ENCODE results near the gene KLHDC4. TPM values are rescaled to one million over a fixed set of nuclear protein-coding genes. Genes with fewer than 3 reads are reported as not detected.

The KLHDC4 gene
- total RNA-seq, 1 experiment from 2014 or later = 76.2 TPM

- H3K23ac ChIP-seq (ENCODE audit: insufficient read length, low read depth, low read length) = no peak overlapping the region
- H2BK12ac ChIP-seq (ENCODE audit: insufficient read length, low read depth, low read length) = no peak overlapping the region
- H3K27ac ChIP-seq (ENCODE audit: insufficient read length, low read depth, low read length) = no peak overlapping the region
- H3K4me2 ChIP-seq (ENCODE audit: insufficient read depth, insufficient read length, low read length) = no peak overlapping the region
- no peaks in the 10 kb centered on the region for H3K79me1 ChIP-seq (ENCODE audit: insufficient read depth, low read depth, low read length, poor library complexity, severe bottlenecking)
- no peak overlapping the region; the same call in 1 of the 2 replicates for H3K14ac ChIP-seq (ENCODE audit: insufficient read depth, low read length)
- H3K9me3 Mint-ChIP-seq = no peaks in the 10 kb centered on the region
- H2BK20ac ChIP-seq (ENCODE audit: low read depth, low read length, poor library complexity, severe bottlenecking) = no peak overlapping the region
- H3K9ac ChIP-seq (ENCODE audit: extremely low read depth, insufficient read length, low read length) = no peak overlapping the region
- TF ChIP-seq, protein P1, sequence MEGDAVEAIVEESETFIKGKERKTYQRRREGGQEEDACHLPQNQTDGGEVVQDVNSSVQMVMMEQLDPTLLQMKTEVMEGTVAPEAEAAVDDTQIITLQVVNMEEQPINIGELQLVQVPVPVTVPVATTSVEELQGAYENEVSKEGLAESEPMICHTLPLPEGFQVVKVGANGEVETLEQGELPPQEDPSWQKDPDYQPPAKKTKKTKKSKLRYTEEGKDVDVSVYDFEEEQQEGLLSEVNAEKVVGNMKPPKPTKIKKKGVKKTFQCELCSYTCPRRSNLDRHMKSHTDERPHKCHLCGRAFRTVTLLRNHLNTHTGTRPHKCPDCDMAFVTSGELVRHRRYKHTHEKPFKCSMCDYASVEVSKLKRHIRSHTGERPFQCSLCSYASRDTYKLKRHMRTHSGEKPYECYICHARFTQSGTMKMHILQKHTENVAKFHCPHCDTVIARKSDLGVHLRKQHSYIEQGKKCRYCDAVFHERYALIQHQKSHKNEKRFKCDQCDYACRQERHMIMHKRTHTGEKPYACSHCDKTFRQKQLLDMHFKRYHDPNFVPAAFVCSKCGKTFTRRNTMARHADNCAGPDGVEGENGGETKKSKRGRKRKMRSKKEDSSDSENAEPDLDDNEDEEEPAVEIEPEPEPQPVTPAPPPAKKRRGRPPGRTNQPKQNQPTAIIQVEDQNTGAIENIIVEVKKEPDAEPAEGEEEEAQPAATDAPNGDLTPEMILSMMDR (conservative IDR thresholded peaks at IDR 0.05) = no peak
- no peaks in the 10 kb centered on the region for H3K9me3 ChIP-seq (ENCODE audit: control insufficient read depth, low read depth, low read length)
- peaks cover 4 to 8% (median 4%) of the 10 kb centered on the region in 3 experiments; a peak in 4 of 7 replicates for H3K36me3 Mint-ChIP-seq (ENCODE audit: insufficient read depth in 1 of 3, low read depth in 3 of 3)
- no peak overlapping the region for H2BK120ac ChIP-seq (ENCODE audit: low read depth, low read length, poor library complexity, severe bottlenecking)
- no peak overlapping the region for H3T11ph ChIP-seq (ENCODE audit: low read length)
- no peak overlapping the region for H3K4me3 Mint-ChIP-seq
- H4K8ac ChIP-seq (replicated peaks; ENCODE audit: insufficient read length, low read depth, low read length) = no peak overlapping the region
- H4K20me1 ChIP-seq (ENCODE audit: control insufficient read depth, insufficient read depth, insufficient read length) = no peaks in the 10 kb centered on the region
- no peaks in the 10 kb centered on the region for H3K23me2 ChIP-seq (ENCODE audit: insufficient read length, low read depth, low read length, poor library complexity, severe bottlenecking)
- no peak overlapping the region for H3K18ac ChIP-seq (ENCODE audit: insufficient read length, low read depth, low read length)
- H2AFZ ChIP-seq (ENCODE audit: low read length) = no peak overlapping the region
- no peak overlapping the region for H2BK5ac ChIP-seq (ENCODE audit: insufficient read length, low read length)
- no CpG with 5 or more reads among the region's 19 CpGs for WGBS (ENCODE audit: extremely low coverage, insufficient read length, low lambda C conversion rate)
- DNase-seq = no peak
- no peak overlapping the region for H4K5ac ChIP-seq (ENCODE audit: insufficient read length, low read depth, low read length)
- no peaks in the 10 kb centered on the region for H3K79me2 ChIP-seq (ENCODE audit: insufficient read depth, low read length)
- peaks cover 0 to 3% of the 10 kb centered on the region in 2 experiments; a peak in 1 of 4 replicates for H3K4me1 Mint-ChIP-seq
- H3K4me1 ChIP-seq (ENCODE audit: insufficient read depth, low read length) = no peaks in the 10 kb centered on the region
- no peak overlapping the region for H4K91ac ChIP-seq (ENCODE audit: insufficient read length, low read depth, low read length)
- peaks cover 3% of the 10 kb centered on the region for H3K27me3 Mint-ChIP-seq (ENCODE audit: low read depth)
- no peaks in the 10 kb centered on the region for H3K27me3 ChIP-seq (ENCODE audit: insufficient read depth, low read length)
- no peak overlapping the region for H3K56ac ChIP-seq (ENCODE audit: insufficient read length, low read depth, low read length)
- H2AK5ac ChIP-seq (ENCODE audit: insufficient read length, low read length) = no peak overlapping the region
- no peak overlapping the region for H3K27ac Mint-ChIP-seq
- H3K4ac ChIP-seq (ENCODE audit: low read depth, low read length) = no peak overlapping the region
- no peak overlapping the region for H2BK15ac ChIP-seq (ENCODE audit: low read depth, low read length)
Observed at GRCh38 chr16:87685405-87685755, 80.4 kb downstream of the KLHDC4 start.

All from H9 (cell line).